ENCODE data around the gene VPREB3. TPM values are rescaled to one million over a fixed set of nuclear protein-coding genes. Genes with fewer than 3 reads are reported as not detected.

VPREB3 gene
- total RNA-seq, 1 experiment from 2014 or later: not detected

DNA sequence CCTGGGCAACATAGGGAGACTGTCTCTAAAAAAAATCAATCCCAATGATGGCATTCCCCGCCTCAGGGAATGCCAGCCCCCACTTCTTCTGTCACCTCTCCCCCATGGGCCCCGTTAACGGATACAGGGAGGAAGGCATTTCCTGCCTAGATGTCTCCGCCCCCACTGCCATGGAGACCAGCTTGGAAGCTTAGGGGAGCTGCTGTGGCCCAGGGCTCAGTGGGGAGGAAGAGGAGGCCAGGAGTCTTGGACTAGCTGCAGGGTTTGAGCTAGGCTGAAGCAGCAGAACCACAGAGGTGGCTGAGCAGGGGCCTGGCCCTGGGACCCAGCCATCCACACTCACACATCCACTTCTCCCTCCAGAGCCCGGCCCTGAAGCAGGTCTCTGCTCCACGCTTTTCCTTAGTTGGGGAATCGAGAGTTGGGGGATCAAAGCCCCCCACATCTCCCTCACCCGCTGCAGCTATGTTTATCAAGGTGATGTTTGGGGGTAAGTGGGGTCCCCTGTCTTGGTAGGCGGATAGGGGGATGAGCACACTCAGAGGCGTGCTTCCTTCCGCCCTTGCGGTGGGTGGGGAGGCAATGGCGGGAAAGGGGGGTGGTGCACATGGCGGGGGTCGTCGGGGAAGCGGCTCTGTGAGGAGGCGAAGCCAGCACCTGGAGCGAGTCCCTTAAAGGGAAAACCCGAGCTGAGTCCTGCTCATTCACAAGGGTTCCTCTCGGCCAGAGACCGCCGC, 8.8 kb upstream of the VPREB3 start, which contains the start of gene C22orf15:
Gene C22orf15 (plus strand): TSS at position 149 of the 737 bp plus-strand sequence. CDS start 317 bp downstream, at position 466.
- Mint-ChIP-seq H3K27ac (ENCODE audit: unreplicated experiment) (no peak within 1 kb of the TSS), H3K4me1 (ENCODE audit: low read depth, unreplicated experiment) (no peaks in the 10 kb centered on the region), H3K27me3 (ENCODE audit: insufficient read depth, unreplicated experiment) (no peaks in the 10 kb centered on the region), H3K36me3 (ENCODE audit: insufficient read depth, unreplicated experiment) (peaks cover 11% of the 10 kb centered on the region), H3K9me3 (ENCODE audit: unreplicated experiment) (no peaks in the 10 kb centered on the region), H3K4me3 (ENCODE audit: unreplicated experiment) (no peak within 1 kb of the TSS)
- no peak for DNase-seq
- H3K4me3 ChIP-seq (ENCODE audit: low read depth, low read length): no peak within 1 kb of the TSS
- intact Hi-C loops (cut with micrococcal nuclease; ENCODE audit: unreplicated experiment): no loop called here
- BruUV-seq (replicated peaks): no TSS peak
- H3K9me3 ChIP-seq: no peaks in the 10 kb centered on the region
- H3K36me3 ChIP-seq (ENCODE audit: control insufficient read depth, insufficient read depth, low read length): peaks cover 1% of the 10 kb centered on the region
- TF ChIP-seq, protein P1, sequence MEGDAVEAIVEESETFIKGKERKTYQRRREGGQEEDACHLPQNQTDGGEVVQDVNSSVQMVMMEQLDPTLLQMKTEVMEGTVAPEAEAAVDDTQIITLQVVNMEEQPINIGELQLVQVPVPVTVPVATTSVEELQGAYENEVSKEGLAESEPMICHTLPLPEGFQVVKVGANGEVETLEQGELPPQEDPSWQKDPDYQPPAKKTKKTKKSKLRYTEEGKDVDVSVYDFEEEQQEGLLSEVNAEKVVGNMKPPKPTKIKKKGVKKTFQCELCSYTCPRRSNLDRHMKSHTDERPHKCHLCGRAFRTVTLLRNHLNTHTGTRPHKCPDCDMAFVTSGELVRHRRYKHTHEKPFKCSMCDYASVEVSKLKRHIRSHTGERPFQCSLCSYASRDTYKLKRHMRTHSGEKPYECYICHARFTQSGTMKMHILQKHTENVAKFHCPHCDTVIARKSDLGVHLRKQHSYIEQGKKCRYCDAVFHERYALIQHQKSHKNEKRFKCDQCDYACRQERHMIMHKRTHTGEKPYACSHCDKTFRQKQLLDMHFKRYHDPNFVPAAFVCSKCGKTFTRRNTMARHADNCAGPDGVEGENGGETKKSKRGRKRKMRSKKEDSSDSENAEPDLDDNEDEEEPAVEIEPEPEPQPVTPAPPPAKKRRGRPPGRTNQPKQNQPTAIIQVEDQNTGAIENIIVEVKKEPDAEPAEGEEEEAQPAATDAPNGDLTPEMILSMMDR (IDR thresholded peaks at IDR 0.05; ENCODE audit: insufficient read depth in 1 of 2, low read depth in 1 of 2, low read length in 1 of 2, severe bottlenecking in 1 of 2, unreplicated experiment in 1 of 2): no peak
- no peaks in the 10 kb centered on the region for H3K27me3 ChIP-seq (replicated peaks; ENCODE audit: control insufficient read depth, insufficient read depth, low read length)
- CTCF ChIA-PET: no interaction called here
- peaks cover 7% of the 10 kb centered on the region for H3K4me1 ChIP-seq
- POLR2A ChIA-PET: interaction anchor here (0.5 to 0.6 kb wide), 2 partner anchors 12 to 151 kb away, joined by 3 to 4 read pairs; partner anchors contain the start of gene ZNF70

- ChIA-PET CTCF (no interaction called here), POLR2A (no interaction called here)
- H3K4me3 Mint-ChIP-seq (ENCODE audit: unreplicated experiment): no peak overlapping the region
- TF ChIP-seq, protein P1 (IDR thresholded peaks at IDR 0.05; ENCODE audit: insufficient read depth in 1 of 2, low read depth in 1 of 2, low read length in 1 of 2, severe bottlenecking in 1 of 2, unreplicated experiment in 1 of 2): no peak
- no peaks in the 10 kb centered on the region for H3K27me3 Mint-ChIP-seq (ENCODE audit: insufficient read depth, unreplicated experiment)
- no peaks in the 10 kb centered on the region for H3K4me1 Mint-ChIP-seq (ENCODE audit: low read depth, unreplicated experiment)
- no peak for DNase-seq
- H3K27ac Mint-ChIP-seq (ENCODE audit: unreplicated experiment): no peak overlapping the region
- no peaks in the 10 kb centered on the region for H3K36me3 ChIP-seq (ENCODE audit: control insufficient read depth, insufficient read depth, low read length)
- H3K9me3 ChIP-seq: no peaks in the 10 kb centered on the region
- H3K4me1 ChIP-seq: no peaks in the 10 kb centered on the region
- intact Hi-C loops (cut with micrococcal nuclease; ENCODE audit: unreplicated experiment): no loop called here
- H3K9me3 Mint-ChIP-seq (ENCODE audit: unreplicated experiment): no peaks in the 10 kb centered on the region
- BruUV-seq (replicated peaks): no TSS peak
- no peak overlapping the region for H3K4me3 ChIP-seq (ENCODE audit: low read depth, low read length)
- H3K36me3 Mint-ChIP-seq (ENCODE audit: insufficient read depth, unreplicated experiment): peaks cover 5% of the 10 kb centered on the region
- H3K27me3 ChIP-seq (replicated peaks; ENCODE audit: control insufficient read depth, insufficient read depth, low read length): no peaks in the 10 kb centered on the region
These were observed 5.8 kb upstream of the VPREB3 start for GRCh38 chr22:23760056-23760455.

- POLR2A ChIA-PET: no interaction called here
- no peak overlapping the region for H3K4me3 ChIP-seq (ENCODE audit: low read depth, low read length)
- no peaks in the 10 kb centered on the region for H3K27me3 ChIP-seq (replicated peaks; ENCODE audit: control insufficient read depth, insufficient read depth, low read length)
- Mint-ChIP-seq H3K4me1 (ENCODE audit: low read depth, unreplicated experiment) (no peaks in the 10 kb centered on the region), H3K27ac (ENCODE audit: unreplicated experiment) (no peak overlapping the region), H3K36me3 (ENCODE audit: insufficient read depth, unreplicated experiment) (peaks cover under 1% of the 10 kb centered on the region), H3K27me3 (ENCODE audit: insufficient read depth, unreplicated experiment) (no peaks in the 10 kb centered on the region), H3K4me3 (ENCODE audit: unreplicated experiment) (no peak overlapping the region), H3K9me3 (ENCODE audit: unreplicated experiment) (no peaks in the 10 kb centered on the region)
- DNase-seq: no peak
- BruUV-seq (replicated peaks): no TSS peak
- intact Hi-C loops (cut with micrococcal nuclease; ENCODE audit: unreplicated experiment): no loop called here
- CTCF ChIA-PET: no interaction called here
- H3K36me3 ChIP-seq (ENCODE audit: control insufficient read depth, insufficient read depth, low read length): no peaks in the 10 kb centered on the region
- TF ChIP-seq, protein P1 (IDR thresholded peaks at IDR 0.05; ENCODE audit: insufficient read depth in 1 of 2, low read depth in 1 of 2, low read length in 1 of 2, severe bottlenecking in 1 of 2, unreplicated experiment in 1 of 2): no peak
- H3K4me1 ChIP-seq: no peaks in the 10 kb centered on the region
- no peaks in the 10 kb centered on the region for H3K9me3 ChIP-seq
These were observed 5.3 kb upstream of the VPREB3 start for GRCh38 chr22:23759566-23759965.
